Choroid plexus epithelial cell (primary cell): ENCODE data around the gene CCDC167.

Experiments
- DNase-seq: peaks from one replicate; pipeline ENCODE4 v3.0.0-alpha.2; 2010; ENCODE audit warnings: low read depth
- H3K4me3 ChIP-seq: 2 replicates; pipeline ENCODE4 v1.5.1; 2011; ENCODE audit warnings: low read depth, mild to moderate bottlenecking, control low read depth, low read length, moderate library complexity
- CTCF ChIP-seq: conservative IDR thresholded peaks from 2 replicates; pipeline ENCODE4 v1.5.1; 2011; ENCODE audit warnings: low read depth, mild to moderate bottlenecking, control low read depth, inconsistent platforms, low read length, moderate library complexity

The CCDC167 gene

GRCh38 chr6:37480118-37480736 is 19.5 kb downstream of the CCDC167 start:
- TF ChIP-seq CTCF, result no peak
- no peak for DNase-seq
- H3K4me3 ChIP-seq, result no peak overlapping the region

GRCh38 chr6:37479266-37479854 is 20.3 kb downstream of the CCDC167 start:
- DNase-seq, result no peak
- H3K4me3 ChIP-seq, result no peak overlapping the region
- no peak for TF ChIP-seq CTCF

DNA sequence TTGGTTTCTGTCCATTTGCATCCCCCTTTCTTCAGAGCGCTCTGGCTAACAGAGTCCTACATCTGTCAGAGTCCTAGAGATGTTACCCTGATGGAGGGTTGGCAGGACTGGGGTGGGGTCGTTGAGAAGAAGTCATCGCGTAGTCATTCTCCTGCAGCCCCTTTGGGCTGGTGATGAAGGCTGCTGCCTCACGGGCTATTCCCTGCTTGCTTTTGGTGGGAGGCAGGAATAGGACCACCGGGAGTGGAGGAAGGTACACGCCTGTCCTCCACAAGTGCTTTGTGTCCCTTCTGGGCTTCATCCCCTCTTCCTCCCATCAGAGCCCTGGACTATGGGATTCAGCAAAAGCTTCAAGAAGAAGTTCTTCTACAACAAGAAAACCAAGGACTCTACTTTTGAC is 20.9 kb downstream of the CCDC167 start:
- TF ChIP-seq CTCF, result no peak
- no peak for DNase-seq
- H3K4me3 ChIP-seq, result no peak overlapping the region

DNA sequence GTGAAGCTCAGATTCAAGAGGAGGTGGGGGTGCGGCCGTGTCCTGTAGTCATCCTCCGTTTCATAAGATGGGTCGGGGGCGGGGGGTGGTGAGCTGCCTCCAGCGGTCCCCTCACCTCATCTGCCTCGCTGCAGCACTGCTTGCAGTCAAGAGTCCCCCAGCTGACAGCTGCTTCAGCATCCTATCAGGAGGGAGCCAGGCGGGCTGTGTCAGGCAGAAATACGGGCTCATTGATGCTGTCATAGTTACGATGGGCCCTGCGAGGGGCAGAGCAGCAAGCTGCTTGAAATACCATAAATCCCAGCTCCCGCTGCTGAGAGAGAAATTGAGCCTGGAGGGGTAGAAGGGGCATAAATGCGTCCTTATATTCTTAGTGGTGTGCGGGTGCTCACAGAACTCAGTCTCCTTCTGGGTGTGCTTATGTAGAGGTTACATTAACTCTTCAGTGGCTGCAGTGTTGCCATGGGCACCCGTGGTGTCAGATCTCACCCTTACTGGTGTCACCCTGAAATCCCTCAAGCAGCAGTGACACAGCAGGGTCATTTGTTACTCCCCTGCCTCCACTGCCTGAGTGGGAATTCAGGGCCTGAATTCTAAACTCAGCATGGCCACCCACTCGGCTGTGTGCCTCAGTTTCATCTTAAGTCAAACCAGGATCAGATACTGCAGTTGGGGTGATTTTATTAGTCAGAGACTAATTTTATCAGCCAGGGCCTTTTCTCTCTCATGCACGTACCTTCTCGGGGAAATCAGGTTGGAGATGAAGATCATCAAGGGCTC is 21.8 kb downstream of the CCDC167 start:
- no peak overlapping the region for H3K4me3 ChIP-seq
- TF ChIP-seq CTCF, result no peak
- DNase-seq, result no peak

DNA sequence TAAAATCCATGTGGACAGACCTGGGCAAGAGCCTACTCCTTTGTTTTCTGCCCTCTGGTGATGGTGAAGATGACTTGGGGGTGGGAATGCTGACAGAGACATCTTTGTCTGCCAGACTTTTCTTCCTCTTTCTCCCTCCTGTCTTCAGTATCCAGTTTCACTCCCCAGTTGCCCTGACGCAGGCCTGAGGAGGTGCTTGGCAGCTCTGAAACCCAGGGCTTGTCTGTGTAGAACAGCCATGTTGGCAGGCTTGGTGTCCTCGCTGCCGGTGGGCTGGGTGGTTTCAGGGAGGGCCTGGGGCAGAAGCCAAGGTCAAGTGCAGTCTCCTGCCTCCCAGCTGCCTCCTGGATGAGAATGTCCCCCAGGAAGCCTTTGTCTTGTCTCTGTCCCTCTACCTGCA is 22.5 kb downstream of the CCDC167 start:
- DNase-seq, result no peak
- no peak overlapping the region for H3K4me3 ChIP-seq
- no peak for TF ChIP-seq CTCF

DNA sequence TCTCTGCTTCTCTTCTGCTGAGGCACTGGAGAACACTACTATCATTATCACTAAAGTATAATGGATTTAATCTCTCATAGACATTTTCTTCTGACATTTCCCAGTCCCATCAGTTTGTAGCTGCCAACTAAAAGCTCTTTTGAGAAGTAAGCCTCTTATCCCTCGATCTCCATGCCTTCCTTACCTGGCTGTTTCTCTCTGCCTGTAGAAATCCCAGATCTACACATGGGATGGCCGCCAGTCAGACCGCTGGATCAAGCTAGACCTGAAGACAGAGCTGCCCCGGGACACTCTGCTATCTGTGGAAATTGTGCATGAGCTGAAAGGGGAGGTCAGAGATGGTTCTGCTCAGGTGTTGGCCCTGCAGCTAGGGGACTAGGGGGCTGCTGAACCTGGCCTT is 25.4 kb downstream of the CCDC167 start:
- H3K4me3 ChIP-seq, result no peak overlapping the region
- TF ChIP-seq CTCF, result no peak
- DNase-seq, result no peak
